Measurements from ENCODE around the gene DOK3.

The DOK3 gene, protein sequence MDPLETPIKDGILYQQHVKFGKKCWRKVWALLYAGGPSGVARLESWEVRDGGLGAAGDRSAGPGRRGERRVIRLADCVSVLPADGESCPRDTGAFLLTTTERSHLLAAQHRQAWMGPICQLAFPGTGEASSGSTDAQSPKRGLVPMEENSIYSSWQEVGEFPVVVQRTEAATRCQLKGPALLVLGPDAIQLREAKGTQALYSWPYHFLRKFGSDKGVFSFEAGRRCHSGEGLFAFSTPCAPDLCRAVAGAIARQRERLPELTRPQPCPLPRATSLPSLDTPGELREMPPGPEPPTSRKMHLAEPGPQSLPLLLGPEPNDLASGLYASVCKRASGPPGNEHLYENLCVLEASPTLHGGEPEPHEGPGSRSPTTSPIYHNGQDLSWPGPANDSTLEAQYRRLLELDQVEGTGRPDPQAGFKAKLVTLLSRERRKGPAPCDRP

DNA sequence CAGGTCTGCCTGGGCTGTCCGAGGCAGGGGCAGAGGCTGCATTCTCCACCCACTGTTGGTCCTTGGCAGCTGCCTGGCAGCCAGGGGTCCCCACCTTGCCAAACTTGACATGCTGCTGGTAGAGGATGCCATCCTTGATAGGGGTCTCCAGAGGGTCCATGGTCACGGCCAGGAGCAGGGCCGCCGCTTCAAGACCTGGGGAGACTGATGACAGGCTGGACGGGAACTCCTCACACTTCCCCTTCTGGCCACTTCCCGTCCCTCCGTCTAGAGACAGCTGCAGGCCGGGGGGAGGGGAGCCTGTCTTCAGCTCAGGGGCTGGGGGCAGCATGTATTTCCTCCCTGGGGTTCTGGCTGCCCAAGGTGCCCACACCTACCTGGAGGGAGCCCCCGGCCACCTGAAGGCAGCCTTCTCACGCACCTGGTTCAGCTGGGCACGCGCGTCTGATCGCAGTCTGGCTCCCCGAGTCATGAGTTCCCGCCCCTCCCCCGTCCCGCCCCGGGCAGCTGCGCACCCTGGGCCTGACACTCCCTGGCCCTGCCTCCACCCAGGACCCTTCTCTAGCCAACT lies at the start of gene DOK3:
DOK3 (minus strand) TSS at position 446 of the 571 bp plus-strand sequence; CDS start at position 160, 286 bp downstream.
- in situ Hi-C loops (cut with HindIII; ENCODE audit: low pct_ligation_motif_present, low pct_unique_long_range_greater_than_20kb, low sequenced_read_pairs), result no loop called here
- DNase-seq, result no peak

DNA sequence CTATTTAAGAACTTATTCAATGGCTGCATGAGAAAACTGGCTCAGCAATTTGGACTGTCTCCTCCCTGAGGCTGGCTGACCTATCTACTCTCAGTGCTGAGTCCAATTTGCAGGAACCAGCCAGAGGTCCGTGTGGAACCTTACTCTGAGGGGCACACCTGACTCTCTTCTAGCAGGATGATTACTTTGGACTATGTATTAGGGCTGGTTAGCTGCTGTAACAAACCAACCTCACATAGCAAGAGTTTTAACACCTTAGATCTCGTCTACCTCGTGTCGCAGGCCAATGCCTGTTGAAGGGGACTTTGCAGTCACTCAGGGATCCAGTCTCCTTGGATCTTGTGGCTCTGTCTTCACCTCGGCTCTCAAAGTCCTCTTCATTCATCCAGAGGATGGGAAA lies 48.2 kb upstream of the DOK3 start:
- no peak for DNase-seq
- in situ Hi-C loops (cut with HindIII; ENCODE audit: low pct_ligation_motif_present, low pct_unique_long_range_greater_than_20kb, low sequenced_read_pairs), result no loop called here

DNA sequence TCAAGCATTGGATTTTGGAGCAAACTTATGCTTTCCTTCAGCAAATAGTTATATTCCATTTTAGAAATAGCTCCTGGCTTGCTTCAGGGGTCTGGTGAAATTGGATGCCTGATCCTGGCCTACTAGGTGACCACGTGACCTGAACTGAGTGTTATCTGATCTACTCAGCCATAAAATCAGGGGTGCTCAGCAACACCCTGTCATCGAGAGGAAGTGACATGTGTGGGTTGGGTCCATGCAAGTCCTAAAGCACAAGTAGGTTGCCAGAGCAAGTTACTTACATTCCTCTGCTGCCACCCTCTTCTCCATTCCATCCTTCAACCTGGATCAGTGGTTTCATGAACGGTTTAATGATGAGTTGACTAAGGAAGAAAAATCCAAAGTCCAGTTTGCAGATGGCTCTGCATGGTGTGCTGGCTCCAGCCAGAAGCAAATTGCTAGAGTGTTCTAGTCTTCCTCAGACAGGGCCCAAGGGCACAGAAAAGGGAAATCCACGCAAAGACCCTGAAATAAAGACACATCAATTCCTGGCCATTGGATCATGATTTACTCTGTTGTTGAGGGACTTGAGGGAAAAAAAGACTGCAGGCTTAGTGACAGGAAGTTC lies 47.5 kb upstream of the DOK3 start:
- in situ Hi-C loops (cut with HindIII; ENCODE audit: low pct_ligation_motif_present, low pct_unique_long_range_greater_than_20kb, low sequenced_read_pairs), result no loop called here
- no peak for DNase-seq

DNA sequence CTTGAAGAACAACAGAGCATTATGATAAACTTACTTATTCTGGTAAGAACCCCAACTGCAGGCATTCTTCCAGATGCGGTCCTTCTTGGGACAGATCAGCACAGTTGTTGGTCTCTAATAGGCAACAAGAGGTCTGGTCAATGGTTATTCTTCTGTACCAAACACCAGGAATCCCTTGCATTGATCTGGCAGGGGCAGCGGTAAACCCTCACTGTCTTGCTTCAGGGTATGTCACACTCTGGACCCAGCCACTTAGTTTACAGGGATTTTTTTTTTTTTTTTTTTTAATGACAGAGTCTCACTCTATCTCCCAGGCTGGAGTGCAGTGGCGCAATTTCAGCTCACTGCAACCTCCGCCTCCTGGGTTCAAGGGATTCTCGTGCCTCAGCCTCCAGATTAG lies 46.0 kb upstream of the DOK3 start:
- DNase-seq, result no peak
- in situ Hi-C loops (cut with HindIII; ENCODE audit: low pct_ligation_motif_present, low pct_unique_long_range_greater_than_20kb, low sequenced_read_pairs), result no loop called here

DNA sequence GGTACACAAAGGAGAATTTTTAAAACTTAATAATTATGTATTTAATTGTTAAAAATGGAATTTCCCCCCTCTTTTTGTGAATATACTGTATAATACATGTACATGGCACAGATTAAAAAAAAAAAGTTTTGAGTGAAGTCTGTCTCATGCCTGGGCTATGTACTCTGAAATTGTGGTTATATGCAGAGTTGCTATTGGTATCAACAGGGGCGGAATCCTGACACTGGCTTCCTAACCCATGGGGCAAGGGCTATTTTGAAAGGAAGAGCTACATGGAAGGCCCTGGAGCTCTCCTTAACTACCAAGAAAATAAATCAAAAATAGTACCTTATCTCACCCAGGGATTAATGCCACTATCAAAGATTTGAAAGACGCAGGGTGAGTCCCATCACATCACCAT lies 45.6 kb upstream of the DOK3 start:
- in situ Hi-C loops (cut with HindIII; ENCODE audit: low pct_ligation_motif_present, low pct_unique_long_range_greater_than_20kb, low sequenced_read_pairs), result no loop called here
- DNase-seq, result no peak

DNA sequence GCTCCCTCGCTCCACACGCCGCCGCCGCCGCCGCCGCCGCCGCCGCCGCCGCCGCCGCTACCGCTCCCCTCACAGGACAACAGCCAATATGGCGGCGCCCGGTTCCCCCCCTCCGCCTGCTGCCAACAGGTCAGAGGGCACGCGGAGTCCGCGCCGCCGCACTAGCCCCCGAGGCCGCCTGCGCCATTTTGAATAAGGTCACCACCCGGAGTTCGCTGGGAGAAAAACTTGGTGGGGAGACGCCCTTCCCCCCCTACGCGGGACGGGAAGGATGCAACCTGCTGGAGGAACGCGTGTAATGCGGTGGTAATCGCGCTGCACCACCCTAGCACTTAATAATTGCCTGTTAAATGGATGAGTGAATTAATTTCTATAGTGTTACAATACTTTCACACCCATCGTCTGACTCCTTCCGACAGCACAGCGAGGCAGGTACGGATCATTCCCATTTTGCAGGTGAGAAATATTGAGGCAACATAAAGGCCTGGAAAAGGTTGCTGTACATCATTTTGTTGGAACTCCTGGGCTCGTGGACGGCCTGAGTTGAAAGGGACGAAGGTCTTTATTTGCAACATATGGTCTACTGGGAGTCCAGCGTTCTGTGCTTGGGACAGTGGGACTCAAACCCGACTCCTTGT lies 45.0 kb upstream of the DOK3 start, which contains the start of gene FAM193B:
FAM193B (minus strand) TSS at position 90 of the 638 bp plus-strand sequence. CDS start 105 bp downstream, outside the sequence.
- in situ Hi-C loops (cut with HindIII; ENCODE audit: low pct_ligation_motif_present, low pct_unique_long_range_greater_than_20kb, low sequenced_read_pairs), result no loop called here
- DNase-seq, result peak; percentile 89

DNA sequence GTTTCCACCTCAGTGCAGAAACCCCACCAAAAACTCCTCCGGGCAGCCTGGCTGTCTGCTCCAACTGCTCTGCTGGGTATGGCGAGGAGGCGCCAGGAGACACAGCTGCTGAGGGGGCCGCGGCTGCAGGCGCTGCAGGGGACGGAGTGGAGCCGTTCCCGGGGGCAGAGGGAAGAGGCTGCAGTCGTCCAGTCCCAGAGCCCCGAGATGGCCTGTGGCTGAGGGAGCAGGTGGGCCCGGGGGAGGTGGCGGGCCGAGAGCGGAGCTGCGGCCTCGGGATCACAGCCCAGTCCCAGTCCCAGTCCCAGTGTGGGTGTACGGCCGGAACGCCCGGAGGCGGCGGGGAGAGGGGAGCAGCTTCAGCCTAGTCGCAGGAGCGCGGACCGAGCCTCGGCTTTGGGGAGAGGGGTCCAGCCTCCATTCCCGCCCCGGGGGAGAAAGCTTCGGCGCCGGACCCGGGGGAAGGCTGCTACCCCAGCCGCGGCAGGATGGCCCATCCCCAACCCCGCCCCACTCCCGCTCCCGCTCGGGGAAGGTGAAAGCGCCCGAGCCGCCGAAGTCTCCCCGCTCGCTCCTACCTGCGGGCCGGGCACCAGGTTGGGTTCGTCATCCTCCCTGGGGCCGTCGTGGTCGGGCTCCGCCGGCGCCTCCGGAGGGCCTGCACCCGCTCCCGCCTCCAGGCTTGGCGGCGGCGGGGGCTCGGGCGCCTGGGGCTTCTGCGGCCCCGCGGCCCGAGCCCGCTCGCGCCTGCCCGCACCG lies 44.2 kb upstream of the DOK3 start:
- DNase-seq, result peak; percentile 14
- in situ Hi-C loops (cut with HindIII; ENCODE audit: low pct_ligation_motif_present, low pct_unique_long_range_greater_than_20kb, low sequenced_read_pairs), result no loop called here

DNA sequence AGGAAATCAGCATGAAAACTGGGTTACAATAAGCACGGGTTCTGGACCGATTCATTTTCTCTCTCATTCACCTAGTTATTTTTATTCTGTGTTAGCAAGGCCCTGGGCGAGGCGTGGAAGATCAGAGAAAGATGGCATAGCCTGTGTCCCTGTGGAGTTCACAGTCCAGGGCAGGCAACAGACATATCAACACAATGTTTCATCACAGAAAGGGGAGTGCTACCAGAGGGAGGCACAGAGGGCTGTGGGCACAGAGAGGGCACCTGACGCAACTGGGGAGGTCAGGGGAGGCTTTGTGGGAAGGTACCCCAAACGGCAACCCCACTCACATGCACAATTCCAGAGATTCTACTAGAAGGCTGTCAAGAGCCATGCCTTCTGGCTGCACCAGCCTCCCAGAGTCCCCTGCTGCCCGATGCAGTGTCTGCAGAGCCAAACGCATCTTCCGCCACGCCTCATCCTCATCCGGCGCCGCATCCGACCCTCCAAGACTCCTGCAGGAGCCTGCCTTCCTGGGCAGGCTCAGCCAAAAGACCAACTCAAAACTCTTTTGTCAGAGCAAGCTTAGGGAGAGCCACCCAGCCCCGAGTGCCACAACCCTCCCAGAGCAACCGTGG lies 43.3 kb upstream of the DOK3 start:
- DNase-seq, result no peak
- in situ Hi-C loops (cut with HindIII; ENCODE audit: low pct_ligation_motif_present, low pct_unique_long_range_greater_than_20kb, low sequenced_read_pairs), result no loop called here

DNA sequence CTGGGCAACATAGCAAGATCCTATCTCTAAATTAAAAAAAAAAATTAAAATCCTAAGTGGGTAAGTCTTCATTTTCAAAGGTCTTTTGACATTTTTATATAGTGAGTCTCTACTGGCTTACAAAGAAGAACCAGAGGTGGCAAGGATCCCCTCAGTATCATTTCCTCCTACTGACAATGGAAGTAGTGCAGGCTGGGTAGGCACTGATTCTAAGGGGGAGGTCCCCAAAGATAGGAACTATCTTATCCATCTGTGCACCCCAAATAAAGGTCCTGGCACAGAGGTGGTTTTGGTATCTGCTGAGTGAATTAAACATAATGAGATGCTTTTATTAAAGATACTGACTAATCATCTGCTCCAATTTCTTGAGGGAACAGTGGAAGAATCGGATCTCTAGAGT lies 40.5 kb upstream of the DOK3 start:
- in situ Hi-C loops (cut with HindIII; ENCODE audit: low pct_ligation_motif_present, low pct_unique_long_range_greater_than_20kb, low sequenced_read_pairs), result no loop called here
- no peak for DNase-seq

DNA sequence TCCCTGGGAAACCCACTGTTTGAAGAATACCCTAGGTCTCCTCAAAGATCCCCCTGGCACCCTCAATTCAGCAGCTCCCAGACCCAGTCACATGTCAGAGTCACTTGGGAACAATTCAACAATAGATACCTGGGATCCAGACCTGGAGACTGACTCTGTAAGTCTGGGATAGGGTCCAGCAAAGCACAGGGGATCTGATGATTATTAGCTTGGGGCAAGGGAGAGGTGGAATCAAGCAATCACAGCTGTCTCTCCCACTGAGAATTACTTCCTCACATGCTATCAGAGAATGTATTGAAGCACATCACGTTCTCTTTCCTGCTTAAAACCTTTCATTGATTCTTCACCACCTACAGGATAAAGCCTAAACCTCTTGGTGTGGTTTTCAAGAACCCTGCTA lies 38.9 kb upstream of the DOK3 start:
- in situ Hi-C loops (cut with HindIII; ENCODE audit: low pct_ligation_motif_present, low pct_unique_long_range_greater_than_20kb, low sequenced_read_pairs), result no loop called here
- no peak for DNase-seq

DNA sequence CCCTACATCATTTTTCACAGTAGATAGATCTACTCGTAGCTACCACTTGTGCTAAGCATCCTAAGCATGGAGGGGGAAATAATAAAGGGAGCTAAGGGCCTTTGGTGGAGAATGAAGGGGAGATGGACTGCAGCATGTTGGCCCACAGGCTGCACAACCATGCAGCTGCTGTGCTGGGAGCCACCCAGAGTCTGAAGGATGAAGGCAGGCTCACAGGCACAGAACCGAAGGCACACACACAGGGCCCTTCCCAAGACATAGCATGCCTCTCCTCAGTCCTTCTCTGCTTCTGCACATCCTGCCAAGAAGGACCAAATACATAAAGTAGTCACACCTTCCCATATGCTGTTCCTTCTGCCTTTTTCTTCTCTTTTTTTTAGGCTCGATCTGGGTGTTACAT lies 38.1 kb upstream of the DOK3 start:
- in situ Hi-C loops (cut with HindIII; ENCODE audit: low pct_ligation_motif_present, low pct_unique_long_range_greater_than_20kb, low sequenced_read_pairs), result no loop called here
- no peak for DNase-seq

DNA sequence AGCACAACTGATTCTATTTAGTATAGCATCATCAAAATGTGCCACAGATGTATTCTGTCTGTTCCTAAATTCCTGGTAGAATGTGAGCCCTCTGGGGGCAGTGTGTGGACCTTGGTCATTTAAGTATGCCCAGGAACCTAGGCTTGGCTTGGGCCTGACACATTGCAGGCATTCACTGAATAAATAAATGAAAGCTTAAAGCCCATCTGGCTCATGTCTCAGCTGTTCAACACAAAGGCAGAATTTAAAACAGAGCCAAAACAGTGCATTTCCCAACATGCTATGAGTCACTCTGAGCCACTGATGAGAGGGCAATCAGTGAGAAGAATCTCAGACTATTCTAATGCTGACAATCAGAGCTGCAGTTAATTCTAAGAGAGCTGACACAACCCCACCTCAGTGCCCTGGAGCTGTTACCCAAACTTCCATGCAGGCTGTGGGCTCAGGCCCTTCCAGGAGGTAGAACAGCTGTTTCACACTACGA lies 36.7 kb upstream of the DOK3 start:
- in situ Hi-C loops (cut with HindIII; ENCODE audit: low pct_ligation_motif_present, low pct_unique_long_range_greater_than_20kb, low sequenced_read_pairs), result no loop called here
- peak; percentile 37 for DNase-seq

DNA sequence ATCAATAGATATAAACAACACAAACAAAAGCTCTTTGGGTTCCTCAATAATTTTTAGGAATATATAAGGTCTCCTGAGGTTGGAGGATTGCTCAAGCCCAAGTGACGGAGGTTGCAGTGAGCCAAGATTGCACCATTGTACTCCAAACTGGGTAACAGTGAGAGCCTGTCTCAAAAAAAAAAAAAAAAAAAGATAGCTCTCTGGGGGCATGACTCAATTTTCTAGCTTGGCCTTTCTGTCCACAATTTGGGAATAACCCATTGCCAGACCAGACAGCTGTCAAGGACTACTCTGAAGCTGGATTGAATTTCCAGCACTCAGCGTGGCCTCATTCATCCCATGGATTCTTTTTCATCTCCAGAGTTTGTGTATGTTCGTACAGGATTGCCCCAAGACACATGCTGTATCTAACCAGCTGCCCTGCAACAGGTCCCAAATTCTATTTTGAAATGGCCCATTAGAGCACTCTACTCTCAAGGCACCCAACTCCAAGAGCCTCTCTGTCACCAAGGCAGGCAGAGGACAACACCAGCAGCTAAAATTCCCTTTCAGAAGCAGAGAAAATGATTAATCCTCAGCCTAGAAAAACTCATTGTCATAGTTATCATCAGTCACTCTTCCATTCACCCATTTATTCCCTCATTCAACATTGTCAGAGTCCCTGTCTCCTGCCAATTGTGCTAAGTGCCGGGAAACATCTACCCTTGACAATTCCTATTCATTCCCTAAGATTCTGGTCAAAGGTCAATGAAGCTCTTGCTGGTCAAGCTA lies 36.0 kb upstream of the DOK3 start:
- DNase-seq, result no peak
- in situ Hi-C loops (cut with HindIII; ENCODE audit: low pct_ligation_motif_present, low pct_unique_long_range_greater_than_20kb, low sequenced_read_pairs), result no loop called here

DNA sequence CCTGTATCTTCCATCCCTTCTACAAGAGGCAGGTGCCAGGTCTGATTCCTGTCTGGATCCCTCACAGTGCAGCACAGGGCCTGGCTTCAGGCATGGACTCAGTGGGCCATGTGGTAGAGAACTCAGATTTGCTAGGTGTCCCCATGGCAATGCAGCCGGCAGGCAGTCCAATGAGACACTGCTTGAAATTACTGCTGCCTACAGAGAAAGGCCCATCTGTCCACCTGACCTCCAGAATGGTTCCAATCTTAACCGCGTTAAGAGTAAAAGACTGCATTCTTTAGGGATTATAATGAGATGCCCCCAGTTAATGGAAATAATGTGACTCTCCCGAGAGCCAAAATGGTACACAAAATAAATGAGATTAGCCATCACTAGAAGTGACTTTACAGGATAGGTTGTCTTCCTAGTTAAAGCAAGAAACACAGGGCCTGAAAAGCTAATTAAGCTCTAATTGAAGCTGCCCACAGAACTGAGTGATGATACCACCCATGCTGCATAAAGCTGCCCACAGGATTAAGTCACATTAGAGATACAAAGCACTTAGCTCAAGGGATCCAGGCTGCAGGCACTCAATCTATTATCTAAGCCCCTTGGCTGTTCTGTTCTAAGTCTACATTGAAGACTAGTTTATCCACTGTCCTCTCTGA lies 33.3 kb upstream of the DOK3 start:
- in situ Hi-C loops (cut with HindIII; ENCODE audit: low pct_ligation_motif_present, low pct_unique_long_range_greater_than_20kb, low sequenced_read_pairs), result no loop called here
- DNase-seq, result no peak

DNA sequence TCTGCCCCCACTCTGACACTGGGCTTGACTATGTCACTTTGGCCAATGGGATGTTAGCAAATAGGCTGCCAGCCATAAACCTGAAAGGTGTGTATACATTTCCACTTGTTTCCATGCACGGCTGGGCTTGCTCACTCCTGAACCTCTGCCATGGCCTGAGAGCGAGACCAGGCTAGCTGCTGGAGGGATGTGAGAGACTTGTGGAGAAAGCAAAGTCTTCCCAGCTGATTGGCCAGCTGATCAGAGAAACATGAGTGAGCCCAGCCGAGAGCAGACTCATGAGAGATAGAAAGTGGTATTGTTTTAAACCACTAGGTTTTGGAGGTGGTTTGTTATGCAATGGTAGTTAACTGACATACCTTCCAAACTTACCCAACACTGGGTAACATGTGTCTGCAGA lies 30.8 kb upstream of the DOK3 start:
- no peak for DNase-seq
- in situ Hi-C loops (cut with HindIII; ENCODE audit: low pct_ligation_motif_present, low pct_unique_long_range_greater_than_20kb, low sequenced_read_pairs), result no loop called here

DNA sequence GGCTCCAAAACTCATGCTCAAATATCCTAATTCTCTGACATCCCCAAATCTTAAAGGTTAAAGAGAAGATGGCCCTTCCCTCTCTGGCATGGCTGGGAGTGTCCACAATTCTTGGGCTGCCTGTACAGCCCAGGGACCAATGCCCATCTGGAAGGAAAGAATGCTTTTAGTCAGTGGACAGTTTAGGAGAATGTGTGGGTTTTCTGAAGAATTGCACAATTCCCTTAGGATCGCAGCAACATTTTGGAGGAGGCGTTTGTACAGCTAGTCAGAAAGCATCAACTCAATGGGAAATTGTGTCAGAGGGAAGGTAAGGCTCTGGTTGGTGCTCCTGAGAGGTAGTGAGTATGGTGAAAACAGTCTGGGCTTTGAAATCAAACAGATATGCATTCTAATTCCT lies 29.8 kb upstream of the DOK3 start:
- no peak for DNase-seq
- in situ Hi-C loops (cut with HindIII; ENCODE audit: low pct_ligation_motif_present, low pct_unique_long_range_greater_than_20kb, low sequenced_read_pairs), result no loop called here

DNA sequence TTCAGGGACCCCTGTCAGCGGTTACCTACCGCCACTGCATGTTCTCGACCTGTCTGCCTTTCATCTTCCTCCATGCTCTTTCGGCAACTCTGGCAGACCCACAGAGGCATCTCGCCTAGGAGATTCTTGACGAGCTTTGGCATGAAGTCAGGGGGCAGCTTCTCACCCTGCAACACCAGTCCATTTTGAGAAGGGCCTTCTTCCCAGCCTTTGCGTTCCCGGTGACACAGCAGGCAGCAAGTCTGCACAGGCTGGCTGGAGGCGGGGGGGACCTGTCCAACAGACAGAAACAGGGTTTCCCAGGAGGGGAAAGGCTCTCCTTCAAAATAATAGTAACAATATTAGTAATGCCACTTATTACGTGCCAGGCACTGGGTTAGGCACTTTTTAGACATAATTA lies 29.2 kb upstream of the DOK3 start:
- no peak for DNase-seq
- in situ Hi-C loops (cut with HindIII; ENCODE audit: low pct_ligation_motif_present, low pct_unique_long_range_greater_than_20kb, low sequenced_read_pairs), result no loop called here
